GM19099 (cell line): ENCODE results near the gene INPP5A.

Source experiments
- POLR2A ChIP-seq: IDR thresholded peaks from 3 replicates; pipeline ENCODE4 v1.6.1; 2011; ENCODE audit warnings: low read depth; ENCODE audit not compliant: insufficient read length; ENCODE audit errors: extremely low read depth

Gene INPP5A

GRCh38 chr10:132802048-132802447 is 264.5 kb downstream of the INPP5A start:
- TF ChIP-seq POLR2A = no peak

GRCh38 chr10:132802694-132803320 is 265.2 kb downstream of the INPP5A start:
- TF ChIP-seq POLR2A = no peak

DNA sequence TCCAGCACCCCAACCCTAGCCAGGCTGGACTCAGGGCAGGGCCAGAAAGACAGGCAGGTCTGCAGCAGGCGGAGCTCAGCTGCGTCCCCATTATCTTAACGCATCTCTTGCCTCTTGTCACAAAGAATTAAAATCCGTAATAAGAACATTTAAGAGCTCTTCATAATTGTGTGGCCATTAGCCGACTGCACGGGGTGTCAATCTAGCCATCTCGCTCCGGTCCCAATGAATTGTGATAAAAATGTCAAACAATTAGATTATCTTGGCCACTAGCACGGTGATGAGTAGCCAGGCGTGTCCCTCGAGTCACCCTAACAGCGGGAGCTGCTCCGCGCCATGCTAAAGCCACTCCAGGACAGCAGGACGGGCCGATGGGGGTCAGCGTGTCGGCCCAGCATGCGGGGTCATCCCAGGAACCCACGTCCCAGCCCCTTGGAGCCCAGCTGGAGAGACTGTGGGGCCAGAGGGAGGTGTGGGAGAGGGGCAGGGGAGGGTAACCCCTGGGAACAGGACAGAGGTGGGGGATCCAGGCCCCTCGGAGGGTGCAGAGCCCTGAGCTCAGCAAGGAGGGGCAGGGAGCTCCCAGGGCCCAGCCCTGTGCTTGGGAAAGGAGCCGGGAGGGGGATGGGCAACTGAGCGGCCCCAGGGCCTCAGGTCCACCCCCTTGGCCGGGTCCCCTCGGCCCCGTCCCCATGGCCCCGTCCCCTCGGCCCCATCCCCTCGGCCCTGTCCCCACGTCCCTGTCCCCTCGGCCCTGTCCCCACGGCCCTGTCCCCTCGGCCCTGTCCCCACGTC is 266.0 kb downstream of the INPP5A start:
- TF ChIP-seq POLR2A = no peak

GRCh38 chr10:132804287-132804686 is 266.7 kb downstream of the INPP5A start:
- no peak for TF ChIP-seq POLR2A

DNA sequence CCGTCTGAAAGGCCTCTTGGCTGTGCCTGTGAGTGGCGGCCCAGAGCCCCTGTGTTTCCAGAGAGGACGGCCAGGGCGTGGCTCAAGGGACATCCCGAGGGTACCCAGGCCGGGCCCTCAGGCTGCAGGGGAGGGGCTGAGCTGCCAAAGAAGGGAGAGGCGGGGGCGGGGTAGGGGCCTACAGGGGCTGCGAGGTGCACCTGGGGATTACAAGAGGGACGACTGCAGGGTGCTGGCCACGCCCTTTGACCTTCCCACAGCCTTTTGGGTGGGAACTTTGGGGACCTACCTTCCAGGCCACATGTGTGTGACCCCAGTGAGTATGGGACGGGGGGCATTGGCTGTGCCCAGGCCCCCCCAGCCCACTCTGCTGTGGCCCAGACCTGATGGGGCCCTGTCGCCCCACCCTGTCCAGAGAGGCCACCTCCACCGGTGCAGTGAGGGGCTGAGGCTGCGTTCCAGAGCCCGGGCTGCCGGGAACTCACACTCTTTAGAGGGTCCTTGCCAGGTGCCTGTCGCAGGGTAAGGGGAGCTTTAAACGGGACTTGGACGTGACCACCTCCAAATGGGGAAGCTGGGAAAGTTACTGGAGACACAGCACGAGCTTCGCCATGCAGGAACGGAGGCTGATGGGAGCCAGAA is 267.3 kb downstream of the INPP5A start:
- TF ChIP-seq POLR2A = no peak

DNA sequence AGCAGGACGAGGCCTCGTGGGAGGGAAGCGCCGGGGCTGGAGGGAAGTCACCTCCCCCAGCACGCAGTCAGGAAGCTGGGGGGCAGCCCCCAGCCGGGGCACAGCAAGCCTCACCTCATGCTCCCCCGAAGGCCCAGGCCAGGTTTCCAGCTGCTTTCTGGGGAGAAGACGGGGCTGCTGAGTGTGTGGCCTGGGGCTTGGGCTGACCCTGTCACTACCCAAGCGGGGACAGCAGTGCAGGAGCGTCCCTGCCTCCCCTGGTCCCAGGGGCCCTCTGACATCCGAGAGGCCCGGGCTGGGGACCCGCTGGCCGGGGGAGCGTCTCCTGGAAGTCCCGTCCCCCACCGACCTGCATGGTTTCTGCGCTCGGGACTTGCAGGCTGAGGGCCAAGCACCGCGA is 268.0 kb downstream of the INPP5A start:
- TF ChIP-seq POLR2A = no peak

DNA sequence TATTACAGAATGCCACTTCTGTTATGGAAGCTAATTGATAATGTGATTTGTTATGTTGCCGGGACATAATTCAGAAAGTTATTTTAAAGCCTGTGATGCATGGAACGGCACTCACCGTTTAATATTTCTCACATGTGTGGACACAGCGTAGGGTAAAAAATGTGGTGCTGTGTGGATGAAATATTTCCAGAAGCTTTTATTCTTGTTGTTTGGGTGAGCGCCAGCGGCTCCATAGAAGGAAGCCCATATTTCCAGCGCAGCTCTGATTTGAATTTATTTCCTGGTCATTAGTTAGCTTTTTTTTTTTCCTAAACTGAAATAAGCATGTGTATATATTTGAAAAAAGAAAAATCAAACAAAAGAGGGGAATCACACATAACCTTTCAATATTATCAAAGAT is 268.5 kb downstream of the INPP5A start:
- TF ChIP-seq POLR2A = no peak

DNA sequence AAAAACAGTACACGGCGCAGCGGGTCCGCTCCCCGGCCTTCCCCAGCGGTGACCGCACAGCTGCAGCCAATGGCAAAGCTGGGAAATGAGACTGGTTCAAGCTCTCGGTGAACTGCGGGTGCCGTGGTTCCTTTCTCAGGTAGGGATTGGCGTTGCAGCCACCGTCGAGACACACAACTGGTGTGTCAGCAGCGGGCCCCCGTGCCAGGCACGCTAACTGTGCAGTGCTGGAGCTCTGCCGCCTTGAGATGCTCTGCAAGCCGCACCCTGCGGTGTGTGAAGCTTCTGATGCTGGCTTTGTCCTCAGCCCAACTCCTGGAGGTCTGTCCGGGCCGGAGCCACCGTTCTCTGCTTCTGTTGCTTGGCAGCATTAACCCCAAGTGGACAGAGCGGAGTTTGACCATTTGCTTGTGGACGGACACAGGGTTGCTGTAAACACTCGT is 269.0 kb downstream of the INPP5A start:
- TF ChIP-seq POLR2A = no peak

DNA sequence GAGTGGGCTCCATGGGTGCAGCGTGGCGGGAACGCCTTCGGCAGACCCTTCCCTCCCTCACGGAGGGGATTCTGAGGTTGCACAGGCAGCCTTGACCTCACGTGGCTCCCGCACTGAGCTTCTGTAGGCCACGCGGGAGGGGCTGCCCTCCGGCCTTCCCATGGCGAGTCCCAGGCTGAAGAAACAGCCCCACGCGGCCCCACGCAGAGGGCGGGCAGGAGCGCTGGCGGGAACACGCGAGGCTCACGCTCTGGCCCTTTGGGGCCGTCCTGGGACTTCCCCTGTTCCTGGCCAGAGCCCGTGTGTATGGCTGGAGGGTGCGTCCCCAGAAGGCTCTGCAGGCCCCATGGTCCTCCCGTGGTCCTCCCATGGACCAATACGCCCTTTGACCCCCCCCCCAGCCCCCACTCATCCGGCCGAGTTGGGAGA is 270.0 kb downstream of the INPP5A start:
- TF ChIP-seq POLR2A = no peak

DNA sequence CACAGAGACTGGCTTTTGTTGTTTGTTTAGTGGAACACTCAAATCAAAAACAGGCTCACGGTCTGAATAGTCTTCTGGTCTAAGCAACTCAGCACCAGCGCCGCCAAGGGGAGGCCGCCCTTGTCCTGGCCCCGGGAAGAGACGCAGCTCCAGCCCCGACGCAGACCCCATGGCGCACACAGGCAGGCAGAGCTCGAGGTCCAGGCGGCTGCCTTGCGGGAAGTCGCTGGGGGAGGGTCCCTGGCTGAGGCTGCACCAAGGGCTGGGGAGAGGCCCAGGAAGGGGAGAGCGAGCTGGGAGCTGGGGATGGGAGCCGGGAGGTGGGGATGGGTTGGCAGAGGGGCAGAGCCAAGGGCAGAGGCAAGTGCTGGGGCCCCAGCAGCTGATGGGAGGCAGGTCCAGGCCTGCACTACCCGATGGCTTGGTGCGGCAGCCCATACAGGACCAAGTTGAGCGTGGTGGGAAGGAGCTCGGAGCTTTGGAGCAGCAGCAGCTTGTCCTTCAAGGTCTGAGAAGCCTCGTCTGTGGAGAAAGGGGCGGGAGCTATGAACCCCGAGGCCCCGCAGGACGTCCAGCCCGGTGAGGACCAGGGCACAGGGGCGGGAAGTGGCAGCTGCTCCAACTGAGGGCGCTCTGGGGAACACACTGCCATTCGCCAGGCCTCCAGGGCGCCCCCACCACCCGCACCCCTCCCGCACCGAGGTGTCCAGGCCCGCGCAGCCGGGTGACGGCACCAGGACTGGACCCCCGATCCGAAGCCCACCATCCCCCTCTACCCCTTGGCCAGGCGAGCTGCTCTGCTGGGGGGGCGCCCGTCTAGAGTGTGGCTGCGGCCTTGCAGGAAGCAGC is 271.0 kb downstream of the INPP5A start:
- TF ChIP-seq POLR2A = no peak

DNA sequence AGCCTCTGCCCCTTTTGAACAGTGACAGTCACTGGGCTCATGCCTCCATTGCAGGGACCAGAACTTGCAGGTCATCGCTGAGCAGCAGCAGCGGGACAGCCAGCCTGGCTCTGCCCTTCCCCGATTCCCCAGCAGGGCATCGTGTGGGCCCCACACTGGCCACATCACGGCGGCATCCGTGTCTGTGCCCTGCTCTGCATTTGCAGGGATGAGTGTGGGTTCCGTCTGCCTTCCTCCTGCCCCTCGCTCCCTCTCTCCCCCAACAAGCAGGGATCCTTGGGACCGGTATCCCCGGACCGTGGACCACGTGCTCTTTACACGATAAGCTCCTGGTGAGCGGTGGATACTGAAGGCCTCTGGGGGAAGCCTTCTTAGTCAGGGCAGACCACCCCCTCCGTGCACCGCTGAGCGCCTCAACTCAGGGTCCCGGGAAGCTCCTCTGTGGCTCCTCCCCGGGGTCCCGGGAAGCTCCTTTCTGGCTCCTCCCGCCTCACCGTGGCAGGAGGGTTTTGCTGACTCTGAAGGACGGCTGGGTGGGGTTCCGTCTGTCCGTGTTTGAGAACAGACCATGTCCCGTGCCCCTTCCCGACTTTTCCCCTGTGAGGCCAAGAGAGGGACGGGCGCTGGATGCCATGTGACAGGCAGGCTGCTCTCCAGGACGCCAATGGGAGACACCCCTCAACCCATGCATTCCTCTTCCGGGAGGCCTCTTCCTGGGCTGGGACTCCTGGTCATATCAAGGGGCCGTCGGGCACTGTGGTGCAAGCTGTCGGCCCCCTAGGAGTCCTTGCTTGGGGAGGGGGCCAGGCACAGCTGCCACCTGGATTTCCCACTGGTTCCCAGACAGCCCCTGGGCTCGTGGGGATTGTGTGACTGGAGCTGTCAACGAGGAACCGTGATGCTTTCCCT is 271.9 kb downstream of the INPP5A start:
- no peak for TF ChIP-seq POLR2A

GRCh38 chr10:132810141-132810806 is 272.7 kb downstream of the INPP5A start:
- no peak for TF ChIP-seq POLR2A

DNA sequence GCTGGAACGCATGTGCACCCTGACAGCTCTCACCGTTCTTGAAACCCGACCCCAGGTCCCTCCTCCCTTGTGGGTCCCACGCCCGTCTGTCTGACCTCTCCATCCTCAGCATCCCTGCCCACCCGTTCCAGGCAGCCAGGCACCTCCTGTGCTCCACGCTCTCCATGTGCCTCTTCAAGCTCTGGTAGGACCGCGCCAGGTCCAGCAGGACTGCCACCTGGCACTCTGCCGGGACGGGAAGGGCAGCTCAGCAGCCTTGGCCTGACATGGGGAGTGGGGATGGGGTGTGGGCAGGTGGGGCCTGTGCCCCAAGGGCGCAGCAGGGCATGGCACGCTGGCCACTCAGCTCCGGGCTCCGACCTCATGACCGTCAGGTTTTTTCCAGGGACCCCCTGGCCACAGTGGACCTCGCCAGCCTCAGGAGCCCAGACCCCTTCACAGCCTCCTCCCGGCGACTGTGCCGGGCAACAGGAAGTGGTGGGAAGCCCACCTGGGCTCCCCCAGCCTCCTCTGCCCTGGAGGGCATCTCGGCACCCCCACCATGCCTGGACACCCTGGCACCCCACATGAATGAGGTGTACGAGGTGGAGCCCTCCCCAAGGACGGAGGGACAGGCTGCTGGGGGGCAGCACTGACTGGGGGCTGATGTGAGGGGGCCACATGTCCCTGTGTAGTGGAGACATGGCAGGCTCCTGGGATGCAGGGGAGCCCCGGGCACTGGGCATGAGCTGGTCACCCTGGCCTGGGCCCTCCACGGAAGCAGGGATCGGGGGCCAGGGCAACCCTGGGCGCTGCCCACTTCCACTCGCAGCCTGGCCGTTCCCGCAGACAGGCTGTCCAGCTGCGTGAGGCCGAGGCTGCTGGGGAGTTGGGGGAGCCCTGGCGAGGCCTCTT is 273.5 kb downstream of the INPP5A start:
- TF ChIP-seq POLR2A = no peak

DNA sequence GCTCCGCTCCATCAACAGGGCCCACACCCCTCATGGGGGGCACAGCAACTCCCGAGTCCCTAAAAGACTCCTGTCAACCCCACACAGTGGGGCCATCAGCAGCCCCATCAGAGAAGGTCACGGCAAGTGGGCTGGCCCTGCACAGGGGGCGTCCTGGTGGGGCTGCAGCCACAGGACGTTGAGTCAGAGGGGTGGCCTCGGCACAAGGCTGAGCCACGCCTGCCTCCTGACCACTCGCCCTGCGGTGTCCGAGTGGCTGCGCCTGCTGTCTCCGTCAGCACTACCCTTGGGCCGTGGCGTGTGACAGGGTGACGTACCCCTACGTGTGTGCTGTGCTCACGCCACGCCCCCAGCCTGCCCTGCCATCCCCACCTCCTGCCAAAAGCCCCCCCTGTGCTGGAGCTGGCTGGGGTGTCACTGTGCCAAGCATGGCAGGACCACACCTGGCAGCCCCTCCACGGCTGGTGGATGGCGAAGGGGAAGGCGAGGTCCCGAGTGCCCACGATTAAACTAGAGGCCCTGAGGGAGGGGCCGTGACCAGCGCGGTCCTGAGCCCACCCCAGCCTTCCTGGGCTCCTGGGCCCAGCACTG is 274.4 kb downstream of the INPP5A start:
- TF ChIP-seq POLR2A = no peak
